Gastroesophageal sphincter (tissue), 4 donors: Measurements from ENCODE around the gene CPNE9. TPM values are rescaled to one million over a fixed set of nuclear protein-coding genes. Genes with fewer than 3 reads are reported as not detected.

Source experiments
- ATAC-seq: fragments of 150-250 bp; one replicate; pipeline ENCODE4 v1.9.1; 2016; ENCODE audit warnings: mild to moderate bottlenecking, moderate library complexity
- H3K27ac ChIP-seq, 4 donors: fragments of 200-600 bp; sonication (generic) in 3 of 4; 1 replicate in 3 of 4; 2 replicates in 1 of 4; pipeline ENCODE4 v1.5.1; 2016 to 2019
- H3K27me3 ChIP-seq: fragments of 200-600 bp; sonication (generic); one replicate; pipeline ENCODE4 v1.5.1; 2019
- H3K36me3 ChIP-seq, 2 donors: fragments of 200-600 bp; sonication (generic); one replicate each; pipeline ENCODE4 v1.5.1; 2019; ENCODE audit warnings: control low read depth in 1 of 2
- H3K4me1 ChIP-seq, 3 donors: fragments of 200-600 bp; sonication (generic); 1 replicate in 2 of 3; 2 replicates in 1 of 3; pipeline ENCODE4 v1.5.1; 2016 to 2019; ENCODE audit warnings: control low read depth in 2 of 3
- H3K4me3 ChIP-seq, 2 donors: fragments of 200-600 bp; sonication (generic); one replicate each; pipeline ENCODE4 v1.5.1; 2019; ENCODE audit warnings: mild to moderate bottlenecking in 1 of 2, moderate library complexity in 1 of 2
- H3K9me3 ChIP-seq, 3 donors: fragments of 200-600 bp; sonication (generic); one replicate each; pipeline ENCODE4 v1.5.1; 2017 to 2019; ENCODE audit warnings: control low read depth in 2 of 3
- CTCF ChIP-seq, 4 experiments: fragments of 200-600 bp in 2 of 4; fragments of 450-650 bp in 2 of 4; sonication (generic) in 1 of 4; IDR thresholded peaks; one replicate each; pipeline ENCODE4 v1.5.1; 2017 to 2019; ENCODE audit warnings: antibody characterized with exemption in 4 of 4, mild to moderate bottlenecking in 2 of 4, moderate library complexity in 2 of 4
- EP300 ChIP-seq: sonication (generic); formaldehyde crosslinking; IDR thresholded peaks from one replicate; pipeline ENCODE4 v1.6.1; 2017; ENCODE audit warnings: antibody characterized with exemption, mild to moderate bottlenecking
- POLR2A ChIP-seq, 2 donors: fragments of 450-650 bp; IDR thresholded peaks; one replicate each; pipeline ENCODE4 v1.6.1; 2017; ENCODE audit warnings: antibody characterized with exemption in 2 of 2, mild to moderate bottlenecking in 2 of 2, moderate library complexity in 1 of 2
- POLR2AphosphoS5 ChIP-seq: sonication (generic); formaldehyde crosslinking; IDR thresholded peaks from one replicate; pipeline ENCODE4 v1.6.1; 2017; ENCODE audit warnings: antibody characterized with exemption
- WGBS, 2 donors: methylation state at CpG; one replicate each; pipeline ENCODE4 v1.1.5; 2018; ENCODE audit warnings: low coverage in 1 of 2; 5-methylcytosine and 5-hydroxymethylcytosine counted together
- total RNA-seq, 4 donors: library from RNA; depleted of rRNA; stranded (reverse); fragments of >200 nt; gene quantifications; one replicate each; pipeline ENCODE4 v1.1.0, GENCODE V29; 2016

CPNE9 gene
- total RNA-seq, 4 donors from 2014 or later, result 1.1 TPM; not detected in 3

GRCh38 chr3:9717563-9717962 lies 13.9 kb downstream of the CPNE9 start:
- Histone ChIP-seq H3K36me3 (no peaks in the 10 kb centered on the region), H3K4me1 (peaks cover 0 to 16% (median 3%) of the 10 kb centered on the region in 3 donors), H3K27me3 (no peaks in the 10 kb centered on the region), H3K4me3 (no peak overlapping the region), H3K27ac (no peak overlapping the region), H3K9me3 (no peaks in the 10 kb centered on the region)
- WGBS, 2 donors, result 95 to 100% methylated on average over 1 of the region's 1 CpG
- ATAC-seq, result no peak
- TF ChIP-seq POLR2AphosphoS5, result no peak
- TF ChIP-seq EP300, result no peak
- no peak for TF ChIP-seq POLR2A (IDR thresholded peaks at IDR 0.05)
- no peak for TF ChIP-seq CTCF (IDR thresholded peaks at IDR 0.05)

GRCh38 chr3:9718118-9718517 lies 14.5 kb downstream of the CPNE9 start:
- H3K36me3 ChIP-seq, result no peaks in the 10 kb centered on the region
- ATAC-seq, result no peak
- no peak overlapping the region for H3K27ac ChIP-seq
- H3K27me3 ChIP-seq, result no peaks in the 10 kb centered on the region
- H3K4me1 ChIP-seq, result peaks cover 0 to 16% (median 3%) of the 10 kb centered on the region in 3 donors
- WGBS, 2 donors, result 64 to 100% methylated on average over 2 of the region's 4 CpGs
- H3K9me3 ChIP-seq, result no peaks in the 10 kb centered on the region
- H3K4me3 ChIP-seq, result no peak overlapping the region
- TF ChIP-seq CTCF (IDR thresholded peaks at IDR 0.05), result no peak
- no peak for TF ChIP-seq EP300
- TF ChIP-seq POLR2A (IDR thresholded peaks at IDR 0.05), result no peak
- no peak for TF ChIP-seq POLR2AphosphoS5

GRCh38 chr3:9721015-9721699 lies 17.5 kb downstream of the CPNE9 start:
- Histone ChIP-seq H3K27me3 (no peaks in the 10 kb centered on the region), H3K36me3 (no peaks in the 10 kb centered on the region), H3K4me1 (peaks cover 0 to 3% (median under 1%) of the 10 kb centered on the region in 3 donors), H3K4me3 (no peak overlapping the region), H3K27ac (no peak overlapping the region), H3K9me3 (no peaks in the 10 kb centered on the region)
- no peak for TF ChIP-seq POLR2A (IDR thresholded peaks at IDR 0.05)
- no peak for TF ChIP-seq CTCF (IDR thresholded peaks at IDR 0.05)
- no peak for TF ChIP-seq EP300
- no peak for TF ChIP-seq POLR2AphosphoS5
- WGBS, 2 donors, result 17 to 32% methylated on average over 6 to 7 of the region's 7 CpGs
- no peak for ATAC-seq

- 80 to 84% methylated on average over 1 to 2 of the region's 2 CpGs for WGBS, 2 donors
- H3K4me3 ChIP-seq, result no peak overlapping the region
These were observed 18.0 kb downstream of the CPNE9 start for GRCh38 chr3:9721700-9722060.

More at GRCh38 chr3:9721700-9722060, 18.0 kb downstream of the CPNE9 start:
- Histone ChIP-seq H3K27me3 (no peaks in the 10 kb centered on the region), H3K36me3 (no peaks in the 10 kb centered on the region), H3K27ac (no peak overlapping the region), H3K9me3 (no peaks in the 10 kb centered on the region), H3K4me1 (no peaks in the 10 kb centered on the region)
- no peak for ATAC-seq
- TF ChIP-seq POLR2AphosphoS5 (no peak), CTCF (IDR thresholded peaks at IDR 0.05) (no peak), EP300 (no peak), POLR2A (IDR thresholded peaks at IDR 0.05) (no peak)
